Body of pancreas (tissue), 4 donors: Measurements from ENCODE around the gene MRPL28. TPM values are rescaled to one million over a fixed set of nuclear protein-coding genes. Genes with fewer than 3 reads are reported as not detected.
"Not testable (repeated sequence)": the region's sequence is repeated elsewhere in the genome, so short reads cannot be mapped to it uniquely, and the experiment has no call there.

Source experiments
- ATAC-seq: fragments of 150-250 bp; one replicate; pipeline ENCODE4 v1.9.1; 2016
- DNase-seq, 4 donors: peaks; one replicate each; pipeline ENCODE4 v3.0.0-alpha.2; 2019
- H3K27ac ChIP-seq, 4 donors: fragments of 200-600 bp; sonication (generic); 1 replicate in 3 of 4; 2 replicates in 1 of 4; pipeline versions ENCODE4 v1.5.1 to v1.6.1; 2016 to 2019; ENCODE audit warnings: mild to moderate bottlenecking in 1 of 4, mixed read lengths in 1 of 4, moderate library complexity in 1 of 4
- H3K27me3 ChIP-seq, 2 donors: fragments of 200-600 bp; sonication (generic); one replicate each; pipeline ENCODE4 v1.6.0; 2016; ENCODE audit warnings: mild to moderate bottlenecking in 1 of 2
- H3K36me3 ChIP-seq, 2 donors: fragments of 200-600 bp; sonication (generic); replicated peaks in 1 of 2; 2 replicates each; pipeline ENCODE4 v1.5.1; 2016; ENCODE audit warnings: low read depth in 2 of 2; ENCODE audit not compliant: insufficient read depth in 1 of 2
- H3K4me1 ChIP-seq: fragments of 200-600 bp; sonication (generic); one replicate; pipeline ENCODE4 v1.6.0; 2016
- H3K4me3 ChIP-seq, 2 donors: fragments of 200-600 bp; sonication (generic); 1 replicate in 1 of 2; 2 replicates in 1 of 2; pipeline ENCODE4 v1.5.1; 2016 to 2019
- H3K9me3 ChIP-seq, 3 donors: fragments of 200-600 bp; sonication (generic); 1 replicate in 2 of 3; 2 replicates in 1 of 3; pipeline ENCODE4 v1.5.1; 2016
- CTCF ChIP-seq, 7 experiments: fragments of 450-650 bp in 4 of 7; fragments of 200-600 bp in 3 of 7; sonication (generic) in 3 of 7; IDR thresholded peaks; one replicate each; pipeline ENCODE4 v1.5.1; 2016 to 2019; ENCODE audit warnings: antibody characterized with exemption in 7 of 7
- POLR2A ChIP-seq, 3 donors: fragments of 450-650 bp; IDR thresholded peaks; one replicate each; pipeline ENCODE4 v1.6.1; 2016; ENCODE audit warnings: antibody characterized with exemption in 3 of 3, mild to moderate bottlenecking in 2 of 3
- WGBS, 2 donors: methylation state at CpG; one replicate each; pipeline ENCODE4 v1.1.5; 2017; 5-methylcytosine and 5-hydroxymethylcytosine counted together
- intact Hi-C: fragments of 100-400 bp; cut with DNase I; formaldehyde crosslinking; loops from one replicate; pipeline ENCODE4 v1.15.1; 2023
- total RNA-seq, 2 donors: library from RNA; depleted of rRNA; stranded (reverse); fragments of >200 nt; gene quantifications; one replicate each; pipeline ENCODE4 v1.1.0, GENCODE V29; 2016

MRPL28 gene
- total RNA-seq, 2 donors from 2014 or later = 22.1 to 31.0 TPM

DNA sequence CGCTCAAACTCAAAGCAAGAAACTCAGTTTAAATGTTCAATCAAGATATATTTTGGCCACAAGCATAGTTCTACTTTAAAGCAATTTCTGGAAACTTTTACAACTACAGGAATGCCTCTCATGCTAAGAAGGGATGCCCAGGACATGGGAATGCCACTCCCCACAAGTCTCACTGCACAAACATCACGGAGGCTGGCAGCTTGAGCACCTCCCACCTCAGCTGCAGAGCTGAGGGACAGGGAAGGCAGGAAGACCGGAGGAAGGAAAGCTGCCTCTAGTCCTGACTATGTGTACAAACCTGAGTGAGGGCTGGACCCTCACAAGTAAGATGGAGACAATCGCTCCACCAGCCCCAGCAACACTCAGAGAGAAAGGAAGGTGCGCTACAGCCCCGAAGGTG, 23.1 kb downstream of the MRPL28 start:
- intact Hi-C loops = no loop called here
- TF ChIP-seq CTCF (IDR thresholded peaks at IDR 0.05) (no peak), POLR2A (IDR thresholded peaks at IDR 0.05) (no peak)
- ATAC-seq (no peak), DNase-seq (no peak)
- Histone ChIP-seq H3K27me3 (no peaks in the 10 kb centered on the region), H3K4me1 (peaks cover 7% of the 10 kb centered on the region), H3K9me3 (no peaks in the 10 kb centered on the region), H3K4me3 (no peak overlapping the region), H3K27ac (no peak overlapping the region), H3K36me3 (no peaks in the 10 kb centered on the region)
- 90 to 94% methylated on average over 5 to 6 of the region's 6 CpGs for WGBS, 2 donors

DNA sequence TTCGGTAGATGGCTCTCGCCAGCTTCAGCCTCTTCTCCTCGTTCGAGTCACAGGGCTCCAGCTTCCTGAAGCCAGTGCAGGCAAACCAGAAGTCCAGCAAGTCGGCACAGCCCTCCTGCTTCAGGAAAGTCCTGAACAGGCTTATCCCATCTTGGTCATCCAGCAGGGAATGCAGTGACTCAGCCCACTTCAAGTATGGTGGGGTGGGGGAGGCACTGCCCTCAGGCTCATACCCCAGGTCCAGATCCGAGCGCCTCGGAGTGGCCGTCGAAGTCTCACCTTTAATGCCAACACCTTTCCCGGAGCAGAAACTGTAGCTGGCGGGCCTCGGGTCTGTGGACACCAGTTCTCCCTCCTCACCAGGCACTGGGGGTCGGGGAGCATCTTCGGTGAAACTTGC, 23.8 kb downstream of the MRPL28 start:
- Histone ChIP-seq H3K4me1 (peaks cover 7% of the 10 kb centered on the region), H3K36me3 (no peaks in the 10 kb centered on the region), H3K27me3 (no peaks in the 10 kb centered on the region), H3K4me3 (no peak overlapping the region), H3K9me3 (no peaks in the 10 kb centered on the region), H3K27ac (no peak overlapping the region)
- intact Hi-C loops = no loop called here
- no peak for ATAC-seq
- 86 to 90% methylated on average over 13 to 15 of the region's 15 CpGs for WGBS, 2 donors
- TF ChIP-seq CTCF (IDR thresholded peaks at IDR 0.05) = no peak
- TF ChIP-seq POLR2A (IDR thresholded peaks at IDR 0.05) = no peak
- DNase-seq = no peak

GRCh38 chr16:345772-346171, 24.6 kb downstream of the MRPL28 start:
- Histone ChIP-seq H3K36me3 (no peaks in the 10 kb centered on the region), H3K27ac (no peak overlapping the region), H3K4me3 (no peak overlapping the region), H3K9me3 (no peaks in the 10 kb centered on the region), H3K27me3 (no peaks in the 10 kb centered on the region), H3K4me1 (no peaks in the 10 kb centered on the region)
- intact Hi-C loops = no loop called here
- WGBS, 2 donors = 81 to 88% methylated on average over 11 of the region's 11 CpGs
- DNase-seq (no peak), ATAC-seq (no peak)
- TF ChIP-seq CTCF (IDR thresholded peaks at IDR 0.05) (no peak), POLR2A (IDR thresholded peaks at IDR 0.05) (no peak)

- no peak overlapping the region for H3K4me3 ChIP-seq
- H3K27ac ChIP-seq = no peak overlapping the region
- no peak for ATAC-seq
- 71 to 83% methylated on average over 7 to 18 of the region's 18 CpGs for WGBS, 2 donors
- no peaks in the 10 kb centered on the region for H3K36me3 ChIP-seq
- no peaks in the 10 kb centered on the region for H3K9me3 ChIP-seq
- no peaks in the 10 kb centered on the region for H3K4me1 ChIP-seq
- DNase-seq = no peak
- no peaks in the 10 kb centered on the region for H3K27me3 ChIP-seq
- intact Hi-C loops = no loop called here
- TF ChIP-seq CTCF (IDR thresholded peaks at IDR 0.05) (no peak), POLR2A (IDR thresholded peaks at IDR 0.05) (no peak)
Measured at GRCh38 chr16:342455-343213, 27.7 kb downstream of the MRPL28 start.

GRCh38 chr16:341974-342336, 28.4 kb downstream of the MRPL28 start:
- H3K9me3 ChIP-seq, DNase-seq, H3K36me3 ChIP-seq, H3K4me1 ChIP-seq, H3K4me3 ChIP-seq, H3K27me3 ChIP-seq, ATAC-seq, H3K27ac ChIP-seq, intact Hi-C loops: not testable (repeated sequence)
- WGBS, 2 donors = 89 to 94% methylated on average over 12 to 13 of the region's 13 CpGs

DNA sequence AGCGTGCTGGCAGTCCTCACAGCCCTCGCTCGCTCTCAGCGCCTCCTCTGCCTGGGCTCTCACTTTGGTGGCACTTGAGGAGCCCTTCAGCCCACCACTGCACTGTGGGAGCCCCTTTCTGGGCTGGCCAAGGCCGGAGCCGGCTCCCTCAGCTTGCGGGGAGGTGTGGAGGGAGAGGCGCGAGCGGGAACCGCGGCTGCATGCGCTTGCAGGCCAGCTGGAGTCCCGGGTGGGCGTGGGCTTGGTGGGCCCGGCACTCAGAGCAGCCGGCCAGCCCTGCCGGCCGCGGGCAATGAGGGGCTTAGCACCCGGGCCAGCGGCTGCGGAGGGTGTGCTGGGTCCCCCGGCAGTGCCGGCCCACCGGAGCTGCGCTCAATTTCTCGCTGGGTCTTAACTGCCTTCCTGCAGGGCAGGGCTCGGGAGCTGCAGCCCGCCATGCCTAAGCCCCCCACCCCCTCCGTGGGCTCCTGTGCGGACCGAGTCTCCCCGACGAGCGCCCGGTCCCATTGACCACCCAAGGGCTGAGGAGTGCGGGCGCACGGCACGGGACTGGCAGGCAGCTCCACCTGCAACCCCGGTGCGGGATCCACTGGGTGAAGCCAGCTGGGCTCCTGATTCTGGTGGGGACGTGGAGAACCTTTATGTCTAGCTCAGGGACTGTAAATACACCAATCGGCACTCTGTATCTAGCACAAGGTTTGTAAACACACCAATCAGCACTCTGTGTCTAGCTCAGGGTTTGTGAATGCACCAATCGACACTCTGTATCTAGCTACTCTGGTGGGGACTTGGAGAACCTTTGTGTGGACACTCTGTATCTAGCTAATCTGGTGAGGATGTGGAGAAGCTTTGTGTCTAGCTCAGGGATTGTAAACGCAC, 29.0 kb downstream of the MRPL28 start:
- DNase-seq, intact Hi-C loops, H3K27ac ChIP-seq, H3K36me3 ChIP-seq, H3K4me1 ChIP-seq, H3K4me3 ChIP-seq, H3K27me3 ChIP-seq, H3K9me3 ChIP-seq, ATAC-seq: not testable (repeated sequence)
- 90 to 96% methylated on average over 11 to 30 of the region's 47 CpGs for WGBS, 2 donors
